SK-N-SH (cell line): Measurements from ENCODE around the gene PDS5B. TPM values are rescaled to one million over a fixed set of nuclear protein-coding genes. Genes with fewer than 3 reads are reported as not detected.

Experiments
- CTCF ChIA-PET: fragments of 300-600, 350-600 bp; formaldehyde crosslinking; extraction: SDS; loops from one replicate; lab custom pipeline; 2021; lab: Yijun Ruan, JAX
- POLR2A ChIA-PET: fragments of 350-600 bp; sonication (Branson Sonifier 250); formaldehyde crosslinking; extraction: SDS; loops from one replicate; lab custom pipeline; 2020; ENCODE audit warnings: antibody characterized with exemption, inconsistent platforms; lab: Yijun Ruan, JAX
- DNase-seq: peaks from one replicate; pipeline ENCODE4 v3.0.0; 2012
- H2AFZ ChIP-seq: fragments of 200-600 bp; sonication (generic); 2 replicates; pipeline ENCODE4 v1.8.1; 2016; ENCODE audit warnings: antibody characterized with exemption, mild to moderate bottlenecking, low read depth
- H3F3A ChIP-seq: fragments of 200-600 bp; sonication (generic); replicated peaks from 2 replicates; pipeline ENCODE3; 2016; ENCODE audit warnings: antibody characterized with exemption, mild to moderate bottlenecking; ENCODE audit not compliant: insufficient read depth
- H3K27ac ChIP-seq, 2 experiments: fragments of 200-500 bp in 1 of 2; fragments of 200-600 bp in 1 of 2; sonication (Bioruptor generic) in 1 of 2; sonication (generic), shearing (Covaris generic) in 1 of 2; 2 replicates each; pipeline versions ENCODE4 v1.5.1 to v1.6.1; 2014 to 2016; ENCODE audit warnings: low read depth in 2 of 2, inconsistent platforms in 1 of 2, low read length in 1 of 2, mild to moderate bottlenecking in 1 of 2, mixed read lengths in 1 of 2
- H3K27me3 ChIP-seq: fragments of 200-600 bp; sonication (generic), shearing (Covaris generic); 2 replicates; pipeline ENCODE4 v1.6.1; 2016; ENCODE audit warnings: mixed run types; ENCODE audit not compliant: insufficient read depth
- H3K36me3 ChIP-seq, 2 experiments: fragments of 200-500 bp in 1 of 2; fragments of 200-600 bp in 1 of 2; sonication (Bioruptor generic) in 1 of 2; sonication (generic) in 1 of 2; replicated peaks in 1 of 2; 2 replicates each; pipeline versions ENCODE3 to v1.5.1; 2014 to 2016; ENCODE audit warnings: low read length in 1 of 2, mild to moderate bottlenecking in 1 of 2; ENCODE audit not compliant: insufficient read depth in 2 of 2, control insufficient read depth in 1 of 2
- H3K4me1 ChIP-seq, 2 experiments: fragments of 200-500 bp in 1 of 2; fragments of 200-600 bp in 1 of 2; sonication (Bioruptor generic) in 1 of 2; sonication (generic), shearing (Covaris generic) in 1 of 2; 2 replicates each; pipeline versions ENCODE4 v1.5.1 to v1.6.1; 2014 to 2016; ENCODE audit warnings: low read depth in 1 of 2, low read length in 1 of 2, mixed run types in 1 of 2; ENCODE audit not compliant: insufficient read depth in 2 of 2, control insufficient read depth in 1 of 2
- H3K4me2 ChIP-seq: fragments of 200-600 bp; sonication (generic), shearing (Covaris generic); 2 replicates; pipeline ENCODE4 v1.6.1; 2017; ENCODE audit warnings: mixed run types
- H3K4me3 ChIP-seq, 2 experiments: fragments of 200-500 bp in 1 of 2; fragments of 200-600 bp in 1 of 2; sonication (Bioruptor generic) in 1 of 2; sonication (generic), shearing (Covaris generic) in 1 of 2; 2 replicates each; pipeline versions ENCODE4 v1.5.1 to v1.8.1; 2014 to 2016; ENCODE audit warnings: low read depth in 2 of 2, inconsistent platforms in 1 of 2, low read length in 1 of 2, mild to moderate bottlenecking in 1 of 2, mixed read lengths in 1 of 2, moderate library complexity in 1 of 2
- H3K79me2 ChIP-seq: fragments of 200-600 bp; sonication (generic); 2 replicates; pipeline ENCODE4 v1.8.1; 2017; ENCODE audit warnings: mild to moderate bottlenecking; ENCODE audit not compliant: insufficient read depth
- H3K9ac ChIP-seq: fragments of 200-600 bp; sonication (generic); 2 replicates; pipeline ENCODE4 v1.6.1; 2017; ENCODE audit warnings: mixed run types
- H3K9me2 ChIP-seq: fragments of 200-600 bp; sonication (generic); 2 replicates; pipeline ENCODE4 v1.6.1; 2017; ENCODE audit warnings: mixed run types
- H3K9me3 ChIP-seq: fragments of 200-600 bp; sonication (generic); 2 replicates; pipeline ENCODE4 v1.6.1; 2017; ENCODE audit warnings: mixed run types, mild to moderate bottlenecking, moderate library complexity
- H4K20me1 ChIP-seq: fragments of 200-600 bp; sonication (generic); 2 replicates; pipeline ENCODE4 v1.6.1; 2017; ENCODE audit warnings: mild to moderate bottlenecking, mixed run types; ENCODE audit not compliant: insufficient read depth
- CHD2 ChIP-seq: fragments of 150-350 bp; IDR thresholded peaks from 2 replicates; pipeline ENCODE4 v1.6.1; 2018; ENCODE audit warnings: low read length; ENCODE audit not compliant: partially characterized antibody
- CTCF ChIP-seq: fragments of 200-600 bp; sonication (generic); IDR thresholded peaks from 2 replicates; pipeline ENCODE4 v1.6.1; 2017; ENCODE audit warnings: antibody characterized with exemption, mild to moderate bottlenecking, moderate library complexity
- EZH2phosphoT487 ChIP-seq: fragments of 200-600 bp; sonication (generic); IDR thresholded peaks from 2 replicates; pipeline ENCODE4 v1.6.1; 2017; ENCODE audit warnings: low read depth, mixed run types, mild to moderate bottlenecking, antibody characterized with exemption, moderate library complexity, borderline replicate concordance
- FOXJ3 ChIP-seq: sonication (generic); formaldehyde crosslinking; IDR thresholded peaks from 2 replicates; pipeline ENCODE4 v1.5.1; 2020; ENCODE audit warnings: mild to moderate bottlenecking, missing genetic modification reagents
- FOXM1 ChIP-seq: IDR thresholded peaks from 2 replicates; pipeline ENCODE4 v1.4.0; 2012; ENCODE audit warnings: low read depth, mild to moderate bottlenecking
- GABPA ChIP-seq: IDR thresholded peaks from 2 replicates; pipeline ENCODE4 v1.4.0; 2012; ENCODE audit warnings: low read depth, mild to moderate bottlenecking
- GATA2 ChIP-seq: sonication (generic); formaldehyde crosslinking; IDR thresholded peaks from 2 replicates; pipeline ENCODE4 v1.5.0; 2020; ENCODE audit warnings: mild to moderate bottlenecking, missing genetic modification reagents
- IRF3 ChIP-seq: fragments of 150-350 bp; IDR thresholded peaks from 2 replicates; pipeline ENCODE4 v1.6.1; 2016; ENCODE audit warnings: mild to moderate bottlenecking, low read depth, low read length
- MEF2A ChIP-seq: IDR thresholded peaks from 2 replicates; pipeline ENCODE4 v1.4.0; 2012; ENCODE audit warnings: low read depth, borderline replicate concordance
- PBX3 ChIP-seq: IDR thresholded peaks from 2 replicates; pipeline ENCODE4; 2012
- POLR2AphosphoS5 ChIP-seq: IDR thresholded peaks from 2 replicates; pipeline ENCODE4 v1.6.1; 2012; ENCODE audit warnings: low read depth, low read length
- TEAD4 ChIP-seq: IDR thresholded peaks from 2 replicates; pipeline ENCODE4 v1.4.0; 2012; ENCODE audit warnings: mild to moderate bottlenecking, borderline replicate concordance; ENCODE audit not compliant: insufficient read depth
- USF2 ChIP-seq: fragments of 150-350 bp; IDR thresholded peaks from 2 replicates; pipeline ENCODE4 v1.6.1; 2017; ENCODE audit warnings: antibody characterized with exemption, low read length, low read depth, borderline replicate concordance
- WGBS: methylation state at CpG from one replicate; pipeline ENCODE4 v1.1.6; 2017; ENCODE audit warnings: low lambda C conversion rate; 5-methylcytosine and 5-hydroxymethylcytosine counted together
- polyA plus RNA-seq, 3 experiments: library from polyadenylated mRNA; depleted of rRNA; stranded (reverse); fragments of >200 nt; gene quantifications; 2 replicates each; pipeline ENCODE4 v1.2.3, GENCODE V29; 2012

The PDS5B gene
- polyA plus RNA-seq, 1 of the 3 experiments (the other 2 are of a cell fraction), result 3.8 TPM

GRCh38 chr13:32737679-32738078 is 151.4 kb downstream of the PDS5B start:
- WGBS, result 100% methylated on average over 1 of the region's 1 CpG
- Histone ChIP-seq H3K9ac (no peak overlapping the region), H3K9me2 (no peaks in the 10 kb centered on the region), H3F3A (peaks cover 5% of the 10 kb centered on the region), H3K4me3 (no peak overlapping the region), H2AFZ (no peak overlapping the region), H3K4me1 (peaks cover 0 to 10% of the 10 kb centered on the region in 2 experiments; a peak in 2 of 4 replicates), H3K9me3 (no peaks in the 10 kb centered on the region), H3K27ac (no peak overlapping the region; a peak in 1 of 4 replicates), H3K79me2 (peaks cover 7% of the 10 kb centered on the region; the same call in 1 of the 2 replicates), H3K36me3 (peaks cover 25 to 55% of the 10 kb centered on the region in 2 experiments), H3K27me3 (no peaks in the 10 kb centered on the region), H3K4me2 (no peak overlapping the region), H4K20me1 (no peaks in the 10 kb centered on the region)
- CTCF ChIA-PET, result interaction anchor here (1.2 kb wide), 1 partner anchor 150 kb away, joined by 3 read pairs; no protein-coding TSS in a partner anchor
- POLR2A ChIA-PET, result no interaction called here
- DNase-seq, result no peak
- no peak for TF ChIP-seq GATA2 (CRISPR knock-in tag)
- no peak for TF ChIP-seq GABPA
- no peak for TF ChIP-seq POLR2AphosphoS5
- no peak for TF ChIP-seq CTCF
- no peak for TF ChIP-seq CHD2
- no peak for TF ChIP-seq TEAD4
- no peak for TF ChIP-seq PBX3
- TF ChIP-seq EZH2phosphoT487, result no peak
- TF ChIP-seq IRF3, result no peak
- TF ChIP-seq USF2, result no peak

- Histone ChIP-seq H3K9me3 (no peaks in the 10 kb centered on the region), H3K4me3 (no peak overlapping the region), H3K27ac (no peak overlapping the region), H3K9me2 (no peaks in the 10 kb centered on the region), H2AFZ (no peak overlapping the region), H3F3A (no peaks in the 10 kb centered on the region), H3K4me2 (no peak overlapping the region)
- WGBS, result 100% methylated on average over 1 of the region's 1 CpG
- CTCF ChIA-PET, result no interaction called here
- TF ChIP-seq FOXJ3 (CRISPR knock-in tag) (no peak), CTCF (no peak), MEF2A (no peak), FOXM1 (no peak), TEAD4 (no peak), POLR2AphosphoS5 (no peak)
- TF ChIP-seq, all 33 proteins: peak for 0
- POLR2A ChIA-PET, result no interaction called here
- no peak overlapping the region for H3K9ac ChIP-seq
- no peaks in the 10 kb centered on the region for H4K20me1 ChIP-seq
- H3K36me3 ChIP-seq, result peaks cover 43 to 63% of the 10 kb centered on the region in 2 experiments
- no peaks in the 10 kb centered on the region; a peak in 1 of 4 replicates for H3K4me1 ChIP-seq
- H3K79me2 ChIP-seq, result peaks cover 1% of the 10 kb centered on the region; the same call in 1 of the 2 replicates
- DNase-seq, result no peak
- no peaks in the 10 kb centered on the region for H3K27me3 ChIP-seq
Observed at GRCh38 chr13:32745509-32745908, 159.3 kb downstream of the PDS5B start.
